Omental fat pad (tissue), 4 donors: ENCODE results near the gene PHC3. TPM values are rescaled to one million over a fixed set of nuclear protein-coding genes. Genes with fewer than 3 reads are reported as not detected.
"Not testable (repeated sequence)": the region's sequence is repeated elsewhere in the genome, so short reads cannot be mapped to it uniquely, and the experiment has no call there.

Experiments
- ATAC-seq: fragments of 150-250 bp; one replicate; pipeline ENCODE4 v1.9.1; 2016; ENCODE audit warnings: mild to moderate bottlenecking, moderate library complexity; ENCODE audit not compliant: low FRiP score
- DNase-seq: peaks from one replicate; pipeline ENCODE4 v3.0.0-alpha.2; 2019; ENCODE audit warnings: low spot score
- CTCF ChIP-seq, 3 donors: fragments of 450-650 bp; IDR thresholded peaks; one replicate each; pipeline ENCODE4 v1.5.1; 2016 to 2017; ENCODE audit warnings: antibody characterized with exemption in 3 of 3, mild to moderate bottlenecking in 3 of 3, moderate library complexity in 2 of 3
- total RNA-seq, 4 donors: library from RNA; depleted of rRNA; stranded (reverse); fragments of >200 nt; gene quantifications; one replicate each; pipeline ENCODE4 v1.1.0, GENCODE V29; 2016

Gene PHC3
- total RNA-seq, 4 donors from 2014 or later, result 48.6 to 56.7 (median 50.9) TPM

GRCh38 chr3:170132335-170132734 lies 49.2 kb downstream of the PHC3 start:
- no peak for ATAC-seq
- DNase-seq, result no peak
- no peak for TF ChIP-seq CTCF (IDR thresholded peaks at IDR 0.05)

- DNase-seq, result no peak
- ATAC-seq, result no peak
- TF ChIP-seq CTCF (IDR thresholded peaks at IDR 0.05), result no peak
Measured at GRCh38 chr3:170130532-170130931, 51.0 kb downstream of the PHC3 start.

GRCh38 chr3:170128977-170129431 lies 52.5 kb downstream of the PHC3 start:
- ATAC-seq, result peak; percentile 54
- no peak for TF ChIP-seq CTCF (IDR thresholded peaks at IDR 0.05)
- DNase-seq, result no peak

- no peak for ATAC-seq
- no peak for TF ChIP-seq CTCF (IDR thresholded peaks at IDR 0.05)
Measured at GRCh38 chr3:170128259-170128976, 53.1 kb downstream of the PHC3 start.

GRCh38 chr3:170117134-170117533 lies 64.4 kb downstream of the PHC3 start:
- TF ChIP-seq CTCF (IDR thresholded peaks at IDR 0.05), result no peak
- ATAC-seq (no peak), DNase-seq (no peak)

More at GRCh38 chr3:170128259-170128976, 53.1 kb downstream of the PHC3 start:
- no peak for DNase-seq

- not testable (repeated sequence) for DNase-seq, ATAC-seq
Measured at GRCh38 chr3:170114165-170114564, 67.4 kb downstream of the PHC3 start.

GRCh38 chr3:170111147-170111771 lies 70.3 kb downstream of the PHC3 start:
- ATAC-seq, result no peak
- no peak for TF ChIP-seq CTCF (IDR thresholded peaks at IDR 0.05)

More at GRCh38 chr3:170111147-170111771, 70.3 kb downstream of the PHC3 start:
- DNase-seq, result no peak
